Spinal cord (tissue), 10 donors: ENCODE results near the gene IVD. TPM values are rescaled to one million over a fixed set of nuclear protein-coding genes. Genes with fewer than 3 reads are reported as not detected.

Source experiments
- DNase-seq, 6 donors: peaks; one replicate each; pipeline versions ENCODE4 v3.0.0 to v3.0.0-alpha.2; 2013 to 2015; ENCODE audit warnings: low spot score in 6 of 6, low read depth in 4 of 6
- H3K27ac ChIP-seq: one replicate; pipeline ENCODE4 v1.5.1; 2013; ENCODE audit warnings: low read depth, low read length, control low read depth
- H3K27me3 ChIP-seq: one replicate; pipeline ENCODE4 v1.6.1; 2013; ENCODE audit warnings: low read length; ENCODE audit not compliant: control insufficient read depth, insufficient read depth
- H3K36me3 ChIP-seq: one replicate; pipeline ENCODE4 v1.6.1; 2013; ENCODE audit warnings: low read length; ENCODE audit not compliant: control insufficient read depth, insufficient read depth
- H3K4me1 ChIP-seq: one replicate; pipeline ENCODE4 v1.6.1; 2013; ENCODE audit warnings: low read length; ENCODE audit not compliant: control insufficient read depth, insufficient read depth
- H3K4me3 ChIP-seq: one replicate; pipeline ENCODE4 v1.5.1; 2013; ENCODE audit warnings: low read depth, low read length, control low read depth
- H3K9me3 ChIP-seq: one replicate; pipeline ENCODE4 v1.6.1; 2013; ENCODE audit warnings: low read length; ENCODE audit not compliant: control insufficient read depth, insufficient read depth
- WGBS: methylation state at CpG from one replicate; pipeline ENCODE4 v1.1.5; 2013; ENCODE audit warnings: missing lambda C conversion rate; ENCODE audit not compliant: insufficient coverage; 5-methylcytosine and 5-hydroxymethylcytosine counted together
- long read RNA-seq, 4 donors: transcript quantifications; one replicate each; lab custom pipeline, GENCODE V29; 2026
- polyA plus RNA-seq, 2 donors: library from polyadenylated mRNA; unstranded; fragments of 120-200 nt; gene quantifications; one replicate each; pipeline ENCODE4 v1.2.1, GENCODE V29; 2013; ENCODE audit not compliant: insufficient read length in 2 of 2
- total RNA-seq, 2 donors: library from RNA; depleted of rRNA in 1 of 2; stranded (reverse); fragments of 120-200 nt in 1 of 2; fragments of >200 nt in 1 of 2; gene quantifications; one replicate each; pipeline versions ENCODE4 v1.2.3 to v1.2.4, GENCODE V29; 2013 to 2014
- donor health status: healthy.

Gene IVD
- total RNA-seq (10 to 100 TPM; 45.5 to 50.6 TPM), polyA plus RNA-seq (100 to 1,000 TPM in 1 of 2 donors, 10 to 100 TPM in 1; 76.9 to 105 TPM)
- long read RNA-seq, donor 1, transcript IVD-206 (12 exons, 1,809 nt): major isoform, 10 of 16 reads
- long read RNA-seq, donor 1, partial matches to known transcripts: 5 of 16 reads
- long read RNA-seq, donor 1, other reads (novel, unspliced or antisense): 0 of 16 reads
- long read RNA-seq, donor 2, transcript IVD-206 (12 exons, 1,809 nt): major isoform, 7 of 8 reads
- long read RNA-seq, donor 2, partial matches to known transcripts: 0 of 8 reads
- long read RNA-seq, donor 2, other reads (novel, unspliced or antisense): 0 of 8 reads
- long read RNA-seq, donor 3, partial matches to known transcripts: 0 of 5 reads
- long read RNA-seq, donor 3, other reads (novel, unspliced or antisense): 0 of 5 reads
- long read RNA-seq, donor 4, transcript IVD-206 (12 exons, 1,809 nt): major isoform, 7 of 17 reads
- long read RNA-seq, donor 4, partial matches to known transcripts: 6 of 17 reads
- long read RNA-seq, donor 4, other reads (novel, unspliced or antisense): 0 of 17 reads

GRCh38 chr15:40405501-40406381, at the start of gene IVD:
TSS of gene IVD (plus strand) at chr15:40405795. CDS start at chr15:40405828, 33 bp downstream.
- DNase-seq: peak; percentile 83 to 98 (median 92)
- H3K4me1 ChIP-seq: peaks cover 25% of the 10 kb centered on the region
- H3K9me3 ChIP-seq: no peaks in the 10 kb centered on the region
- peaks cover 24% of the 10 kb centered on the region for H3K36me3 ChIP-seq
- under 1% methylated on average over 51 of the region's 54 CpGs for WGBS
- peak within 1 kb of the TSS; percentile 92 for H3K4me3 ChIP-seq
- H3K27ac ChIP-seq: peak within 1 kb of the TSS; percentile 84
- no peaks in the 10 kb centered on the region for H3K27me3 ChIP-seq

GRCh38 chr15:40355976-40356585, 49.5 kb upstream of the IVD start:
- DNase-seq: no peak
- Histone ChIP-seq H3K9me3 (no peaks in the 10 kb centered on the region), H3K36me3 (peaks cover 3% of the 10 kb centered on the region), H3K4me3 (no peak overlapping the region), H3K4me1 (peaks cover 41% of the 10 kb centered on the region), H3K27me3 (no peaks in the 10 kb centered on the region), H3K27ac (no peak overlapping the region)
- 100% methylated on average over 1 of the region's 5 CpGs for WGBS

DNA sequence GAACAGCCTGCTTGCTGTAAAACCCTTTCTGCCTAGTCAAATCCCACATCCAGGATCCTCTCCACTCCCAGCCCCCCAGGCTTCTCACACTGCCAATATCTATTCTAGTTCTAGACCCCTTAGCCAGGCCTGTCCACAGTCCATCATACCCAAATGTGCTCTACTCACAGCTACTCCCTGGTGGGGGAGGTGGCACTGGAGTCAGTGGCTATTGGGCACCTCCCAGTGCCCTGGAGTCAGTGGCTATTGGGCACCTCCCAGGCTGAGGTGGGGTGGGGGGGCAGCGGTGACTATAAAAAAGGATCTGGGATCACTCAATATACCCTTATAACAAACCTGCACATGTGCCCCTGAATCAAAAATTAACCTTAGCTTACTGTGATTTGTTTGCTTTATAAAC, 48.3 kb upstream of the IVD start:
- DNase-seq: no peak
- WGBS: no CpG with 5 or more reads among the region's 1 CpG
- Histone ChIP-seq H3K9me3 (no peaks in the 10 kb centered on the region), H3K4me1 (peaks cover 41% of the 10 kb centered on the region), H3K36me3 (peaks cover 8% of the 10 kb centered on the region), H3K27ac (no peak overlapping the region), H3K4me3 (no peak overlapping the region), H3K27me3 (no peaks in the 10 kb centered on the region)

DNA sequence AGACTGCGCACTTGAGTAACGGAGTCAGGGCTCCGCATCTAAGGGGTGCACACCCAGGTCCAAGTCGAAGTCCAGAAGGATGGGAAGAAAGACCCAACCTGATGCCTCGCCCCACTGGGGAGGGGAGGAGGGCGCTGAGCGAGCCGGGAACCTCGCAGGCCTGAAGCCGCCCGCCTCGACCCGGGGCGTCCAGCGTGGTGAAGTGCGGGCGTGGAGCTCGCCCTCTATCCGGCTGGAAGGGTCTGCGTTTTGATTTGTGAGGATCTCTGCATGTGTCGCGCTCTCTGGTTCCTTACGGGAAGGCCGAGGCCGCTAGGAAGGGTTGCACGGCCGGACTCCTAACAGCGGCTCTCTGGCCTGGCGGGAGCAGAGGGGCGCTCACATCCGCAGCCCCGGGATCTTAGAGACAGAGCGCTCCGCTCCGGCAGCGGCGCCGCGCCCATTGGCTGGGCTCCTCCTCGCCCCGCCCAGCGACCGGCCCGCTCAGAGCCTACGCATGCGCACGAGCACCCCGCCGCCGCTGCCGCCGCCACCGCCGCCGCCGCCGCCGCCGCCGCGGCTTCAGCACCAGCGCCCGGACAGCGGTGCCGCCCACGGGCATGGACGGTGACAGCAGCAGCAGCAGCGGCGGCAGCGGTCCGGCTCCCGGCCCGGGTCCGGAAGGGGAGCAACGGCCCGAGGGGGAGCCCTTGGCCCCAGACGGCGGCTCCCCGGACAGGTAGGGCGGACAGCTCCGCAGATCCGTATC, 47.7 kb upstream of the IVD start, which contains the start of gene DISP2:
Gene DISP2, plus strand, starts transcription at position 497 of the 748 bp plus-strand sequence. Its CDS starts 103 bp downstream, at position 600.
- peaks cover 41% of the 10 kb centered on the region for H3K4me1 ChIP-seq
- peaks cover 8% of the 10 kb centered on the region for H3K36me3 ChIP-seq
- peak within 1 kb of the TSS; percentile 55 for H3K27ac ChIP-seq
- under 1% methylated on average over 80 of the region's 82 CpGs for WGBS
- H3K9me3 ChIP-seq: no peaks in the 10 kb centered on the region
- no peaks in the 10 kb centered on the region for H3K27me3 ChIP-seq
- peak within 1 kb of the TSS; percentile 60 for H3K4me3 ChIP-seq
- peak in 5 of 6 donors; percentile 74 to 97 (median 82) for DNase-seq

- Histone ChIP-seq H3K27me3 (no peaks in the 10 kb centered on the region), H3K4me1 (peaks cover 37% of the 10 kb centered on the region), H3K9me3 (no peaks in the 10 kb centered on the region), H3K4me3 (peak overlapping the region; percentile 48), H3K27ac (no peak overlapping the region), H3K36me3 (peaks cover 12% of the 10 kb centered on the region)
- DNase-seq: peak in 2 of 6 donors; percentile 62 to 76
- 6% methylated on average over 29 of the region's 31 CpGs for WGBS
Measured at GRCh38 chr15:40358471-40359353, 46.9 kb upstream of the IVD start.

DNA sequence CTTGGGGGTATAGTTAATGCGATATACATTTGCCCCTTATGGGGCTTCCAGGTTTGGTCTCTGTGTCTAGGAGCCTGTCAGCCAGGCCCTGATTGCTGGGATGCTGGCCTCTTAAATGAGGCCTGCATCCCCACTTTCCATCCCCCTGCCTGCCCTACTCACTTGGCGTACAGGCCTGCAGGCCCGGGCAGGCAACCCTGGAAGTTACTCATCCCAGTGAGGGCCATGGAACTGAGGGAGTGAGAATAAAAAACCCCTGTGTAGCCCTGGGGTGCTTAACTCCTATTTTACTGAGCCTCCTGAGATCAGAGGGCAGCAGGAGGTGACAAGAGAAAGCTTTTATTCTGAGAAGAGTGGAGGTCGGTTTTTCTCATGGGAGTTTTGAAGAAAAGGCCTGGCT, 45.6 kb upstream of the IVD start:
- Histone ChIP-seq H3K9me3 (no peaks in the 10 kb centered on the region), H3K4me3 (no peak overlapping the region), H3K27ac (no peak overlapping the region), H3K36me3 (peaks cover 25% of the 10 kb centered on the region), H3K27me3 (no peaks in the 10 kb centered on the region), H3K4me1 (peaks cover 24% of the 10 kb centered on the region)
- DNase-seq: no peak
- WGBS: 87% methylated on average over 3 of the region's 4 CpGs

GRCh38 chr15:40361640-40362039, 44.0 kb upstream of the IVD start:
- Histone ChIP-seq H3K4me1 (peaks cover 33% of the 10 kb centered on the region), H3K27ac (no peak overlapping the region), H3K4me3 (no peak overlapping the region), H3K27me3 (no peaks in the 10 kb centered on the region), H3K9me3 (no peaks in the 10 kb centered on the region), H3K36me3 (peaks cover 35% of the 10 kb centered on the region)
- WGBS: 79% methylated on average over 2 of the region's 2 CpGs
- no peak for DNase-seq

DNA sequence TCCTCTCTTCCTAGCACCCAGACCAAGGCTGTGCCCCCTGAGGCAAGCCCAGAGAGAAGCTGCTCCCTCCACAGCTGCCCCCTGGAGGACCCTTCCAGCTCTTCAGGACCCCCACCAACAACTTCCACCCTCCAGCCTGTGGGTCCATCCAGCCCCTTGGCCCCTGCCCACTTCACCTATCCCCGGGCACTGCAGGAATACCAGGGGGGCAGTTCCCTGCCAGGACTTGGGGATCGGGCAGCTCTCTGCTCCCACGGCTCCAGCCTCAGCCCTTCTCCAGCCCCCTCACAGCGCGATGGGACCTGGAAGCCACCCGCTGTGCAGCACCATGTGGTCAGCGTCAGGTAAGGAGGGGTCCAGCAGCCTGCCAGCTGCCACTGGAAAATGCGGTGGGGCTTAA, 42.0 kb upstream of the IVD start:
- H3K4me3 ChIP-seq: no peak overlapping the region
- peaks cover 51% of the 10 kb centered on the region for H3K36me3 ChIP-seq
- H3K27me3 ChIP-seq: no peaks in the 10 kb centered on the region
- 77% methylated on average over 8 of the region's 8 CpGs for WGBS
- peaks cover 38% of the 10 kb centered on the region for H3K4me1 ChIP-seq
- H3K9me3 ChIP-seq: no peaks in the 10 kb centered on the region
- H3K27ac ChIP-seq: no peak overlapping the region
- no peak for DNase-seq
